HG03139 (cell line): Measurements from ENCODE around the gene ZBTB17.
"Not testable (repeated sequence)": the region's sequence is repeated elsewhere in the genome, so short reads cannot be mapped to it uniquely, and the experiment has no call there.

Source experiments
- ATAC-seq: cut with Tn5 transposase; IDR thresholded peaks from one replicate; pipeline ENCODE4 v1.9.1; 2021; ENCODE audit not compliant: unreplicated experiment

The ZBTB17 gene

GRCh38 chr1:15975805-15976680, at the start of gene ZBTB17:
ZBTB17 (minus strand) TSS chr1:15976101; CDS start chr1:15948495, 27,606 bp downstream.
- ATAC-seq, result peak; percentile 77

- ATAC-seq, result no peak
Measured at GRCh38 chr1:16023050-16023653, 47.3 kb upstream of the ZBTB17 start.

- no peak for ATAC-seq
Measured at GRCh38 chr1:16022393-16022792, 46.5 kb upstream of the ZBTB17 start.

GRCh38 chr1:16021681-16022080, 45.8 kb upstream of the ZBTB17 start, which contains the start of gene CLCNKA:
CLCNKA (plus strand) TSS chr1:16022036; CDS start chr1:16022620, 584 bp downstream.
- ATAC-seq, result no peak

GRCh38 chr1:16020878-16021277, 45.0 kb upstream of the ZBTB17 start:
- ATAC-seq, result not testable (repeated sequence)

- no peak for ATAC-seq
Measured at GRCh38 chr1:16020325-16020724, 44.4 kb upstream of the ZBTB17 start.

GRCh38 chr1:16019644-16020277, 43.9 kb upstream of the ZBTB17 start:
- no peak for ATAC-seq

- ATAC-seq, result no peak
Measured at GRCh38 chr1:16018749-16019643, 43.1 kb upstream of the ZBTB17 start.

- no peak for ATAC-seq
Measured at GRCh38 chr1:16018308-16018707, 42.4 kb upstream of the ZBTB17 start.

- no peak for ATAC-seq
Measured at GRCh38 chr1:16017461-16018303, 41.8 kb upstream of the ZBTB17 start, which contains the start of gene HSPB7. HSPB7 (minus strand) TSS chr1:16018043; CDS start chr1:16017963, 80 bp downstream.

- no peak for ATAC-seq
Measured at GRCh38 chr1:16017076-16017460, 41.2 kb upstream of the ZBTB17 start.

GRCh38 chr1:16015960-16016901, 40.3 kb upstream of the ZBTB17 start:
- ATAC-seq, result no peak

- no peak for ATAC-seq
Measured at GRCh38 chr1:16015491-16015890, 39.6 kb upstream of the ZBTB17 start.

- ATAC-seq, result no peak
Measured at GRCh38 chr1:16014509-16015482, 38.9 kb upstream of the ZBTB17 start.

- ATAC-seq, result no peak
Measured at GRCh38 chr1:16013908-16014258, 38.0 kb upstream of the ZBTB17 start.

- ATAC-seq, result no peak
Measured at GRCh38 chr1:16013220-16013907, 37.5 kb upstream of the ZBTB17 start.
